HCT116 (cell line): ENCODE results near the gene C2CD3. TPM values are rescaled to one million over a fixed set of nuclear protein-coding genes. Genes with fewer than 3 reads are reported as not detected.

Experiments
- ATAC-seq: fragments of 200-7000 bp; cut with Tn5 transposase; 2 replicates; pipeline ENCODE4 v1.9.1; 2020; ENCODE audit warnings: mild to moderate bottlenecking, moderate library complexity
- BruUV-seq: library from RNA; stranded (reverse); fragments of 400-500 nt; replicated peaks from 2 replicates; lab custom pipeline; 2021; lab: Mats Ljungman, UMichigan
- CTCF ChIA-PET: fragments of 300-600 bp; sonication (Branson Sonifier 250); formaldehyde crosslinking; loops from one replicate; lab custom pipeline; 2021; ENCODE audit warnings: antibody characterized with exemption; lab: Charles Lee
- POLR2A ChIA-PET: fragments of 300-600, 350-600 bp; sonication (Branson Sonifier 250); formaldehyde crosslinking; loops from one replicate; lab custom pipeline; 2021; ENCODE audit warnings: antibody characterized with exemption; lab: Charles Lee
- RAD21 ChIA-PET, 2 experiments: fragments of 300-600 bp; sonication (Branson Sonifier 250); formaldehyde crosslinking; loops; one replicate each; lab custom pipeline; 2023; ENCODE audit warnings: low total read pairs in 2 of 2; ENCODE audit not compliant: uncharacterized antibody in 2 of 2, unreplicated experiment in 2 of 2, low non-redundant PET in 1 of 2; lab: Charles Lee
- DNase-seq: peaks from one replicate; pipeline ENCODE4 v3.0.0-alpha.2; 2010; ENCODE audit warnings: low read depth, low spot score
- H2AFZ ChIP-seq: fragments of 200-600 bp; shearing (Covaris generic), sonication (generic); 2 replicates; pipeline ENCODE4 v1.6.1; 2017; ENCODE audit warnings: low read depth, mixed run types, mixed read lengths, antibody characterized with exemption, low read length; ENCODE audit not compliant: poor library complexity, severe bottlenecking
- H3K27ac ChIP-seq: 2 replicates; pipeline ENCODE4 v1.5.1; 2012; ENCODE audit warnings: low read depth, low read length
- H3K27me3 ChIP-seq: fragments of 200-600 bp; sonication (generic); 2 replicates; pipeline ENCODE4 v1.6.1; 2016; ENCODE audit warnings: mixed run types, low read length, mixed read lengths; ENCODE audit not compliant: insufficient read depth
- H3K36me3 ChIP-seq, 2 experiments: fragments of 200-500 bp in 1 of 2; fragments of 200-600 bp in 1 of 2; sonication (Bioruptor generic) in 1 of 2; sonication (generic) in 1 of 2; 2 replicates each; pipeline versions ENCODE4 v1.5.1 to v1.6.1; 2014 to 2016; ENCODE audit warnings: low read length in 2 of 2, inconsistent platforms in 1 of 2, mixed read lengths in 1 of 2, mixed run types in 1 of 2; ENCODE audit not compliant: insufficient read depth in 2 of 2, control insufficient read depth in 1 of 2
- H3K4me1 ChIP-seq, 2 experiments: fragments of 200-600 bp in 1 of 2; sonication (generic) in 1 of 2; 2 replicates each; pipeline versions ENCODE4 v1.5.1 to v1.6.1; 2012 to 2017; ENCODE audit warnings: low read length in 2 of 2, inconsistent platforms in 1 of 2, mild to moderate bottlenecking in 1 of 2, mixed read lengths in 1 of 2, mixed run types in 1 of 2, moderate library complexity in 1 of 2; ENCODE audit not compliant: insufficient read depth in 2 of 2, control insufficient read depth in 1 of 2
- H3K4me2 ChIP-seq: fragments of 200-600 bp; sonication (generic); 2 replicates; pipeline ENCODE4 v1.6.1; 2017; ENCODE audit warnings: mixed run types, low read length, mixed read lengths
- H3K4me3 ChIP-seq, 2 experiments: fragments of 200-600 bp in 1 of 2; sonication (generic) in 1 of 2; replicated peaks in 1 of 2; 2 replicates each; pipeline ENCODE4 v1.5.1; 2011 to 2016; ENCODE audit warnings: low read length in 2 of 2, control low read depth in 1 of 2, low read depth in 1 of 2, mild to moderate bottlenecking in 1 of 2, mixed read lengths in 1 of 2, mixed run types in 1 of 2
- H3K79me2 ChIP-seq: fragments of 200-600 bp; sonication (generic); 2 replicates; pipeline ENCODE4 v1.6.1; 2017; ENCODE audit warnings: mild to moderate bottlenecking, mixed run types, low read length, moderate library complexity, mixed read lengths; ENCODE audit not compliant: insufficient read depth
- H3K9ac ChIP-seq: fragments of 200-600 bp; sonication (generic); 2 replicates; pipeline ENCODE4 v1.6.1; 2016; ENCODE audit warnings: low read length, mixed read lengths
- H3K9me2 ChIP-seq: fragments of 200-600 bp; sonication (generic), shearing (Covaris generic); 2 replicates; pipeline ENCODE4 v1.6.1; 2017; ENCODE audit warnings: mixed run types, mild to moderate bottlenecking, moderate library complexity; ENCODE audit not compliant: insufficient read depth
- H3K9me3 ChIP-seq, 2 experiments: fragments of 200-500 bp in 1 of 2; fragments of 200-600 bp in 1 of 2; sonication (Bioruptor generic) in 1 of 2; sonication (generic) in 1 of 2; 2 replicates each; pipeline ENCODE4 v1.6.1; 2014 to 2017; ENCODE audit warnings: low read length in 2 of 2, mixed read lengths in 2 of 2, inconsistent platforms in 1 of 2, low read depth in 1 of 2, mild to moderate bottlenecking in 1 of 2, mixed run types in 1 of 2, moderate library complexity in 1 of 2; ENCODE audit not compliant: control insufficient read depth in 1 of 2, insufficient read depth in 1 of 2
- H4K20me1 ChIP-seq: fragments of 200-600 bp; sonication (generic), shearing (Covaris generic); 2 replicates; pipeline ENCODE4 v1.6.1; 2017; ENCODE audit warnings: mixed run types, mild to moderate bottlenecking, moderate library complexity; ENCODE audit not compliant: insufficient read depth
- CEBPB ChIP-seq: IDR thresholded peaks from 2 replicates; pipeline ENCODE4 v1.6.1; 2012; ENCODE audit warnings: low read depth
- EGR1 ChIP-seq: IDR thresholded peaks from 2 replicates; pipeline ENCODE4 v1.6.1; 2012; ENCODE audit warnings: low read depth
- POLR2AphosphoS5 ChIP-seq: IDR thresholded peaks from 2 replicates; pipeline ENCODE4 v1.6.1; 2011; ENCODE audit warnings: mild to moderate bottlenecking, low read depth, low read length, moderate library complexity
- RAD21 ChIP-seq: IDR thresholded peaks from 2 replicates; pipeline ENCODE4 v1.6.1; 2012; ENCODE audit warnings: low read depth, mild to moderate bottlenecking
- SIN3A ChIP-seq: IDR thresholded peaks from 2 replicates; pipeline ENCODE4 v1.6.1; 2012; ENCODE audit warnings: low read depth
- ZNF274 ChIP-seq: fragments of 200-500 bp; sonication (Bioruptor generic); IDR thresholded peaks from 2 replicates; pipeline ENCODE4 v1.6.1; 2014; ENCODE audit warnings: mild to moderate bottlenecking, low read depth, low read length, inconsistent platforms
- intact Hi-C: fragments of 100-400 bp; cut with micrococcal nuclease; formaldehyde crosslinking; loops from 2 replicates; pipeline ENCODE4 v1.10.0; 2022
- total RNA-seq: library from RNA; stranded (reverse); gene quantifications from one replicate; pipeline ENCODE4 v1.2.1, GENCODE V29; 2021; ENCODE audit not compliant: unreplicated experiment
- TF ChIP-seq, protein P1 (sequence below): IDR thresholded peaks from 2 replicates; pipeline ENCODE4 v1.6.1; 2012; ENCODE audit warnings: low read depth

Gene C2CD3
- total RNA-seq, 1 experiment from 2014 or later = 30.6 TPM

DNA sequence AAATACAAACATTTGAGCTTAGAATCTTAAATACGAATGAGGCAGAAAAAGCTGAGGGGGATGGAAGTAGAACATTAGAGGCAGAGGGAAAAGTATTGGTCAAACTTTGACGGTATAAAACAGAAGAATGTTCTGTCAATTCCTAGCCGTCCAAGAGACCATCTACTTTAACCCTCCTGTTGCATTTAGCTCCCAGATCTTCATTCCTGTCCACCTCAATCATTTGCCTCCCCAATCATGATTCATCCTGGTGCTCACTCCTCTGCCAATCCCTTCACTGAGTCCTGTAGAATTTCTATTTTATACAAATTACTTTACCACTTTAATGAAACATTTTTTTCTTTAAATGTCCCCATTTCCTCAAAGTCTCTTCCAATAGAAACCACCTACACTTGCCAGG, 28.2 kb downstream of the C2CD3 start (continued):
- TF ChIP-seq RAD21 = no peak
- TF ChIP-seq POLR2AphosphoS5 = no peak
- TF ChIP-seq EGR1 = no peak
- TF ChIP-seq ZNF274 = no peak
- TF ChIP-seq CEBPB = no peak

DNA sequence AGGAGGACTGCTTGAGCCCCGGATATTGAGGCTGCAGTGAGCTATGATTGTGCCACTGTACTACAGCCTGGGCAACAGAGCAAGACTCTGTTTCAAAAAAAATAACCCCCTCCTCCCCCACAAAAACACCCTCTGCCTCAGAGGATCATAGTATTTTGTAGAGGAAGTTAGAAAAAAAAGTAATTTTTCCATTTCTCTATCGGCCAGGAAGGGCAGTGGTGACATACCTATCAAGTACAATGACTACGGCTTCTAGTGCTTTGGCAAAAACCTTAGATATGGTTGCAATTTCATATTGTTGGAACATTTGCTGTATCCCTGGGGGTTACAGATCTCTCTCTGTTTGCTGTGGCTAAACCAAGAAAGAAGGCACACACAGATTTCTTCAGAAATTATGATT, 28.9 kb downstream of the C2CD3 start:
- H3K27ac ChIP-seq = peak overlapping the region; percentile 33
- no peaks in the 10 kb centered on the region for H3K36me3 ChIP-seq
- no peaks in the 10 kb centered on the region for H3K27me3 ChIP-seq
- H3K9me3 ChIP-seq = no peaks in the 10 kb centered on the region
- TF ChIP-seq SIN3A = 0 out of 2 replicates have a peak, but pooled peaks have one; percentile 14
- TF ChIP-seq, protein P1, sequence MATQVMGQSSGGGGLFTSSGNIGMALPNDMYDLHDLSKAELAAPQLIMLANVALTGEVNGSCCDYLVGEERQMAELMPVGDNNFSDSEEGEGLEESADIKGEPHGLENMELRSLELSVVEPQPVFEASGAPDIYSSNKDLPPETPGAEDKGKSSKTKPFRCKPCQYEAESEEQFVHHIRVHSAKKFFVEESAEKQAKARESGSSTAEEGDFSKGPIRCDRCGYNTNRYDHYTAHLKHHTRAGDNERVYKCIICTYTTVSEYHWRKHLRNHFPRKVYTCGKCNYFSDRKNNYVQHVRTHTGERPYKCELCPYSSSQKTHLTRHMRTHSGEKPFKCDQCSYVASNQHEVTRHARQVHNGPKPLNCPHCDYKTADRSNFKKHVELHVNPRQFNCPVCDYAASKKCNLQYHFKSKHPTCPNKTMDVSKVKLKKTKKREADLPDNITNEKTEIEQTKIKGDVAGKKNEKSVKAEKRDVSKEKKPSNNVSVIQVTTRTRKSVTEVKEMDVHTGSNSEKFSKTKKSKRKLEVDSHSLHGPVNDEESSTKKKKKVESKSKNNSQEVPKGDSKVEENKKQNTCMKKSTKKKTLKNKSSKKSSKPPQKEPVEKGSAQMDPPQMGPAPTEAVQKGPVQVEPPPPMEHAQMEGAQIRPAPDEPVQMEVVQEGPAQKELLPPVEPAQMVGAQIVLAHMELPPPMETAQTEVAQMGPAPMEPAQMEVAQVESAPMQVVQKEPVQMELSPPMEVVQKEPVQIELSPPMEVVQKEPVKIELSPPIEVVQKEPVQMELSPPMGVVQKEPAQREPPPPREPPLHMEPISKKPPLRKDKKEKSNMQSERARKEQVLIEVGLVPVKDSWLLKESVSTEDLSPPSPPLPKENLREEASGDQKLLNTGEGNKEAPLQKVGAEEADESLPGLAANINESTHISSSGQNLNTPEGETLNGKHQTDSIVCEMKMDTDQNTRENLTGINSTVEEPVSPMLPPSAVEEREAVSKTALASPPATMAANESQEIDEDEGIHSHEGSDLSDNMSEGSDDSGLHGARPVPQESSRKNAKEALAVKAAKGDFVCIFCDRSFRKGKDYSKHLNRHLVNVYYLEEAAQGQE = no peak
- no peaks in the 10 kb centered on the region for H3K9me2 ChIP-seq
- no peaks in the 10 kb centered on the region for H4K20me1 ChIP-seq
- DNase-seq (no peak), ATAC-seq (no peak)
- H3K4me1 ChIP-seq = peaks cover 47 to 59% of the 10 kb centered on the region in 2 experiments
- no peak overlapping the region for H3K4me3 ChIP-seq
- no TSS peak for BruUV-seq
- peak overlapping the region; percentile 17 for H3K4me2 ChIP-seq
- CTCF ChIA-PET = no interaction called here
- peaks cover 8% of the 10 kb centered on the region; the same call in 1 of the 2 replicates for H3K79me2 ChIP-seq
- H3K9ac ChIP-seq = 0 out of 2 replicates have a peak overlapping the region, but pooled peaks have one; percentile 2
- H2AFZ ChIP-seq = no peak overlapping the region
- intact Hi-C loops = no loop called here
- POLR2A ChIA-PET = no interaction called here
- RAD21 ChIA-PET = no interaction called here
